Activated naive CD4-positive, alpha-beta T cell treated with anti-CD3 and anti-CD28 coated beads, Interleukin-2, amount 10 ng/mL, durations not matched to agents 7 days and 5 days (primary cell): ENCODE measurements around the gene MCU.
"Not testable (repeated sequence)": the region's sequence is repeated elsewhere in the genome, so short reads cannot be mapped to it uniquely, and the experiment has no call there.

Experiments used
- CTCF ChIA-PET: fragments of 350-600 bp; sonication (Branson Sonifier 250); formaldehyde crosslinking; loops from one replicate; lab custom pipeline; 2021; ENCODE audit warnings: antibody characterized with exemption; lab: Charles Lee
- DNase-seq: peaks from one replicate; pipeline ENCODE4 v3.0.0-alpha.2; 2020
- H3K27ac Mint-ChIP-seq: one replicate; pipeline ENCODE4 v1.8.0; 2021; ENCODE audit warnings: mild to moderate bottlenecking, moderate library complexity, mixed read lengths
- H3K27me3 Mint-ChIP-seq: one replicate; pipeline ENCODE4 v1.8.0; 2021; ENCODE audit warnings: mild to moderate bottlenecking, mixed read lengths
- H3K36me3 Mint-ChIP-seq: one replicate; pipeline ENCODE4 v1.8.0; 2021; ENCODE audit warnings: mixed read lengths
- H3K4me1 Mint-ChIP-seq: one replicate; pipeline ENCODE4 v1.8.0; 2021; ENCODE audit warnings: mixed read lengths
- H3K4me3 Mint-ChIP-seq: one replicate; pipeline ENCODE4 v1.8.0; 2021; ENCODE audit warnings: mild to moderate bottlenecking, moderate library complexity, mixed read lengths
- H3K9me3 Mint-ChIP-seq: one replicate; pipeline ENCODE4 v1.8.0; 2021; ENCODE audit warnings: mixed read lengths

MCU gene

GRCh38 chr10:72890086-72890485, 198.1 kb downstream of the MCU start:
- Mint-ChIP-seq H3K27ac (no peak overlapping the region), H3K4me3 (no peak overlapping the region), H3K36me3 (peaks cover 14% of the 10 kb centered on the region), H3K27me3 (peaks cover 6% of the 10 kb centered on the region), H3K9me3 (no peaks in the 10 kb centered on the region), H3K4me1 (peaks cover 17% of the 10 kb centered on the region)
- DNase-seq: no peak
- CTCF ChIA-PET: no interaction called here

- H3K4me3 Mint-ChIP-seq: no peak within 1 kb of the TSS
- no peaks in the 10 kb centered on the region for H3K9me3 Mint-ChIP-seq
- H3K27ac Mint-ChIP-seq: no peak within 1 kb of the TSS
- peaks cover 6% of the 10 kb centered on the region for H3K36me3 Mint-ChIP-seq
- peaks cover 3% of the 10 kb centered on the region for H3K4me1 Mint-ChIP-seq
- no peak for DNase-seq
- CTCF ChIA-PET: no interaction called here
- H3K27me3 Mint-ChIP-seq: peaks cover 14% of the 10 kb centered on the region
Measured at GRCh38 chr10:72893136-72893798, 201.3 kb downstream of the MCU start, which contains the start of gene OIT3. TSS of gene OIT3 (plus strand) at chr10:72893739. CDS start at chr10:72893799, 60 bp downstream.

- no peak for DNase-seq
- Mint-ChIP-seq H3K9me3 (no peaks in the 10 kb centered on the region), H3K27me3 (peaks cover 14% of the 10 kb centered on the region), H3K4me3 (no peak overlapping the region), H3K4me1 (no peaks in the 10 kb centered on the region), H3K27ac (no peak overlapping the region), H3K36me3 (no peaks in the 10 kb centered on the region)
- CTCF ChIA-PET: no interaction called here
Measured at GRCh38 chr10:72895236-72895850, 203.4 kb downstream of the MCU start.

- DNase-seq: no peak
- CTCF ChIA-PET: no interaction called here
- Mint-ChIP-seq H3K27me3 (peaks cover 9% of the 10 kb centered on the region), H3K4me3 (no peak overlapping the region), H3K27ac (no peak overlapping the region), H3K4me1 (no peaks in the 10 kb centered on the region), H3K36me3 (no peaks in the 10 kb centered on the region), H3K9me3 (no peaks in the 10 kb centered on the region)
Measured at GRCh38 chr10:72898616-72899015, 206.7 kb downstream of the MCU start.

GRCh38 chr10:72899545-72899944, 207.6 kb downstream of the MCU start:
- Mint-ChIP-seq H3K27ac (no peak overlapping the region), H3K4me1 (no peaks in the 10 kb centered on the region)

GRCh38 chr10:72903941-72904446, 212.1 kb downstream of the MCU start:
- H3K27ac Mint-ChIP-seq, H3K9me3 Mint-ChIP-seq, H3K4me3 Mint-ChIP-seq, H3K4me1 Mint-ChIP-seq, CTCF ChIA-PET, DNase-seq, H3K36me3 Mint-ChIP-seq: not testable (repeated sequence)
- H3K27me3 Mint-ChIP-seq: peaks cover 15% of the 10 kb centered on the region

More at GRCh38 chr10:72899545-72899944, 207.6 kb downstream of the MCU start:
- CTCF ChIA-PET: no interaction called here
- Mint-ChIP-seq H3K9me3 (no peaks in the 10 kb centered on the region), H3K27me3 (peaks cover 13% of the 10 kb centered on the region), H3K36me3 (no peaks in the 10 kb centered on the region), H3K4me3 (no peak overlapping the region)
- no peak for DNase-seq

GRCh38 chr10:72904806-72905205, 212.9 kb downstream of the MCU start:
- Mint-ChIP-seq H3K9me3 (no peaks in the 10 kb centered on the region), H3K4me3 (no peak overlapping the region), H3K4me1 (no peaks in the 10 kb centered on the region), H3K27ac (no peak overlapping the region), H3K36me3 (no peaks in the 10 kb centered on the region), H3K27me3 (peaks cover 16% of the 10 kb centered on the region)
- CTCF ChIA-PET: no interaction called here
- no peak for DNase-seq

GRCh38 chr10:72906446-72906845, 214.5 kb downstream of the MCU start:
- CTCF ChIA-PET: no interaction called here
- H3K27ac Mint-ChIP-seq: no peak overlapping the region

GRCh38 chr10:72910705-72911104, 218.8 kb downstream of the MCU start:
- no peaks in the 10 kb centered on the region for H3K4me1 Mint-ChIP-seq
- peaks cover 12% of the 10 kb centered on the region for H3K27me3 Mint-ChIP-seq
- H3K4me3 Mint-ChIP-seq: no peak overlapping the region
- no peaks in the 10 kb centered on the region for H3K36me3 Mint-ChIP-seq
- no peak for DNase-seq
- CTCF ChIA-PET: no interaction called here
- H3K9me3 Mint-ChIP-seq: no peaks in the 10 kb centered on the region
- H3K27ac Mint-ChIP-seq: no peak overlapping the region

More at GRCh38 chr10:72906446-72906845, 214.5 kb downstream of the MCU start:
- H3K9me3 Mint-ChIP-seq: no peaks in the 10 kb centered on the region
- no peaks in the 10 kb centered on the region for H3K4me1 Mint-ChIP-seq
- peaks cover 16% of the 10 kb centered on the region for H3K27me3 Mint-ChIP-seq
- no peak for DNase-seq
- H3K4me3 Mint-ChIP-seq: no peak overlapping the region
- no peaks in the 10 kb centered on the region for H3K36me3 Mint-ChIP-seq

- Mint-ChIP-seq H3K36me3 (no peaks in the 10 kb centered on the region), H3K4me1 (no peaks in the 10 kb centered on the region), H3K27me3 (peaks cover 7% of the 10 kb centered on the region), H3K27ac (no peak overlapping the region), H3K9me3 (no peaks in the 10 kb centered on the region), H3K4me3 (no peak overlapping the region)
- no peak for DNase-seq
- CTCF ChIA-PET: no interaction called here
Measured at GRCh38 chr10:72911758-72912157, 219.8 kb downstream of the MCU start.

GRCh38 chr10:72912736-72913135, 220.8 kb downstream of the MCU start:
- no peaks in the 10 kb centered on the region for H3K9me3 Mint-ChIP-seq
- H3K36me3 Mint-ChIP-seq: no peaks in the 10 kb centered on the region
- H3K27ac Mint-ChIP-seq: no peak overlapping the region
- CTCF ChIA-PET: no interaction called here
- H3K27me3 Mint-ChIP-seq: peaks cover 7% of the 10 kb centered on the region
- DNase-seq: no peak
- H3K4me1 Mint-ChIP-seq: no peaks in the 10 kb centered on the region
- H3K4me3 Mint-ChIP-seq: no peak overlapping the region

GRCh38 chr10:72913287-72913686, 221.3 kb downstream of the MCU start:
- Mint-ChIP-seq H3K36me3 (no peaks in the 10 kb centered on the region), H3K27ac (no peak overlapping the region), H3K9me3 (no peaks in the 10 kb centered on the region), H3K27me3 (peaks cover 7% of the 10 kb centered on the region), H3K4me3 (no peak overlapping the region), H3K4me1 (no peaks in the 10 kb centered on the region)
- no peak for DNase-seq
- CTCF ChIA-PET: no interaction called here

- DNase-seq, H3K4me3 Mint-ChIP-seq, H3K27ac Mint-ChIP-seq, H3K9me3 Mint-ChIP-seq, H3K4me1 Mint-ChIP-seq, CTCF ChIA-PET, H3K36me3 Mint-ChIP-seq: not testable (repeated sequence)
- H3K27me3 Mint-ChIP-seq: peaks cover 22% of the 10 kb centered on the region
Measured at GRCh38 chr10:72917201-72917600, 225.3 kb downstream of the MCU start.

- CTCF ChIA-PET: interaction anchor here (0.6 kb wide), 1 partner anchor 764 kb away, joined by 3 read pairs; no protein-coding TSS in a partner anchor
- not testable (repeated sequence) for H3K36me3 Mint-ChIP-seq, H3K9me3 Mint-ChIP-seq, H3K4me1 Mint-ChIP-seq, DNase-seq, H3K27ac Mint-ChIP-seq, H3K4me3 Mint-ChIP-seq
- H3K27me3 Mint-ChIP-seq: peaks cover 25% of the 10 kb centered on the region
Measured at GRCh38 chr10:72917803-72918332, 225.9 kb downstream of the MCU start.

GRCh38 chr10:72918352-72918751, 226.4 kb downstream of the MCU start:
- DNase-seq: no peak
- CTCF ChIA-PET: interaction anchor here (0.6 kb wide), 1 partner anchor 764 kb away, joined by 3 read pairs; no protein-coding TSS in a partner anchor
- no peak overlapping the region for H3K27ac Mint-ChIP-seq
- H3K9me3 Mint-ChIP-seq: peaks cover 6% of the 10 kb centered on the region
- H3K4me3 Mint-ChIP-seq: no peak overlapping the region
- H3K4me1 Mint-ChIP-seq: no peaks in the 10 kb centered on the region
- peaks cover 25% of the 10 kb centered on the region for H3K27me3 Mint-ChIP-seq
- H3K36me3 Mint-ChIP-seq: no peaks in the 10 kb centered on the region
